Parietal lobe (tissue), 2 donors: ENCODE results near the gene POLE. TPM values are rescaled to one million over a fixed set of nuclear protein-coding genes. Genes with fewer than 3 reads are reported as not detected.

ENCODE experiments used
- small RNA-seq: library from RNA; depleted of rRNA; stranded (forward); fragments of <200 nt; gene quantifications from one replicate; pipeline ENCODE3, GENCODE V24; 2014; ENCODE audit warnings: low replicate concordance
- total RNA-seq: library from RNA; depleted of rRNA; stranded (reverse); fragments of >200 nt; gene quantifications from one replicate; pipeline ENCODE4 v1.2.3, GENCODE V29; 2014

The POLE gene
- total RNA-seq, result 95.2 TPM

GRCh38 chr12:132687211-132688164, at the start of gene POLE, which contains the start of gene PXMP2:
POLE (minus strand) TSS chr12:132687342; CDS start chr12:132687315, 27 bp downstream.
PXMP2 (plus strand) TSS chr12:132687587; CDS start chr12:132687671, 84 bp downstream.

GRCh38 chr12:132710405-132711079, 23.4 kb upstream of the POLE start, which contains the start of gene PGAM5:
PGAM5 (plus strand) TSS chr12:132710842; CDS start chr12:132710877, 35 bp downstream.

GRCh38 chr12:132618683-132619043, 68.5 kb downstream of the POLE start, which contains the start of gene P2RX2:
P2RX2 (plus strand) TSS chr12:132618776; CDS start chr12:132618817, 41 bp downstream.

GRCh38 chr12:132610051-132610759, 76.9 kb downstream of the POLE start, which contains the start of gene LRCOL1:
LRCOL1 (minus strand) TSS chr12:132610582; CDS start chr12:132606251, 4,331 bp downstream.

Small RNA genes lying within 50 kb of the gene (small RNA-seq; reads per million reads assigned to genes)
- not detected for gene MIR6763
- not detected for gene RNA5SP379

Other genes with a start within 250 kb of the POLE start
- gene FBRSL1, start 197.2 kb downstream of the POLE start, total RNA-seq, result 15.0 TPM
- not detected for gene LRCOL1, start 76.8 kb downstream of the POLE start, total RNA-seq
- not detected for gene P2RX2, start 68.6 kb downstream of the POLE start, total RNA-seq
- gene PXMP2, start 245 bp upstream of the POLE start, total RNA-seq, result 17.8 TPM
- 21.6 TPM for gene PGAM5, start 23.5 kb upstream of the POLE start, total RNA-seq
- gene ANKLE2, start 74.5 kb upstream of the POLE start, total RNA-seq, result 82.3 TPM
- 64.2 TPM for gene GOLGA3, start 141.5 kb upstream of the POLE start, total RNA-seq
- 73.2 TPM for gene CHFR, start 200.3 kb upstream of the POLE start, total RNA-seq